BLaER1 treated with 17β-estradiol and CSF1 and Interleukin-3, amounts not matched to agents 10 nM and 100 nM (cell line): ENCODE results near the gene SLC11A2.
"Not testable (repeated sequence)": the region's sequence is repeated elsewhere in the genome, so short reads cannot be mapped to it uniquely, and the experiment has no call there.

ENCODE experiments used
- H3K27ac ChIP-seq, 11 experiments: shearing (Covaris generic); formaldehyde crosslinking; 2 replicates each; pipeline ENCODE4 v1.8.1; 2022
- H3K27me3 ChIP-seq, 11 experiments: shearing (Covaris generic); formaldehyde crosslinking; 2 replicates each; pipeline ENCODE4 v1.8.1; 2022
- H3K36me3 ChIP-seq, 11 experiments: shearing (Covaris generic); formaldehyde crosslinking; 2 replicates each; pipeline ENCODE4 v1.8.1; 2022
- H3K4me1 ChIP-seq, 10 experiments: shearing (Covaris generic); formaldehyde crosslinking; 2 replicates each; pipeline ENCODE4 v1.8.1; 2022
- H3K4me2 ChIP-seq, 11 experiments: shearing (Covaris generic); formaldehyde crosslinking; 2 replicates each; pipeline ENCODE4 v1.8.1; 2022
- H3K4me3 ChIP-seq, 10 experiments: shearing (Covaris generic); formaldehyde crosslinking; 2 replicates each; pipeline ENCODE4 v1.8.1; 2022
- H3K9ac ChIP-seq, 11 experiments: shearing (Covaris generic); formaldehyde crosslinking; 2 replicates each; pipeline ENCODE4 v1.8.1; 2022
- H3K9me3 ChIP-seq, 11 experiments: shearing (Covaris generic); formaldehyde crosslinking; replicated peaks in 1 of 11; 2 replicates each; pipeline ENCODE4 v1.8.1; 2022
- H4K20me1 ChIP-seq, 11 experiments: shearing (Covaris generic); formaldehyde crosslinking; 2 replicates each; pipeline ENCODE4 v1.8.1; 2022
- Cebpa-rat ChIP-seq, 11 experiments: shearing (Covaris generic); IDR thresholded peaks; 2 replicates each; pipeline ENCODE4 v1.8.1; 2022

Gene SLC11A2

DNA sequence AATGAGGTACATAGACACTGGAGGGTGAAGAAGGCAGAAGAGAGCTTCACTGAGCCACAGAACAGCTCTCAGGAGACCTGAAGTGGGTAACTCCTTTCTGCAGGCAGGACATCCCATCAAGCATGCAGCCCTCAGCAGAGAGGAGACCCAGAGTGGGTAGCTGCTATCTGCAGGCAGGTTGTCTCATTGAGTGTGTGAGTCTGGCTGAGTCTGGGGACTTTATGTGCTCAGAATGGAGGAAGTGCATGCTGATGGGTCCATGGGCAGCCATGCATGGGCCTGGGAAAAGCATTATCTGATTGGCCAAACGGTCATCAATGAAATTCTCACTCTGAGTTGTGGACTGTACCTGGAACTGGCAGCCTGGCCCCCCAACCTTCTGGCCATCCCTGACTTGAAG, 88.5 kb downstream of the SLC11A2 start:
- Histone ChIP-seq H3K9me3 (peaks cover 25 to 37% (median 33%) of the 10 kb centered on the region in 11 experiments), H3K9ac (no peak overlapping the region), H4K20me1 (no peaks in the 10 kb centered on the region; a peak in 1 of 22 replicates), H3K27me3 (no peaks in the 10 kb centered on the region), H3K4me1 (peaks cover 12 to 47% (median 28%) of the 10 kb centered on the region in 10 experiments), H3K27ac (no peak overlapping the region), H3K4me3 (peak overlapping the region in 1 of 10 experiments; percentile 7; a peak in 2 of 20 replicates), H3K36me3 (peaks cover 8 to 25% (median 14%) of the 10 kb centered on the region in 11 experiments; a peak in 19 of 22 replicates), H3K4me2 (no peak overlapping the region)
- TF ChIP-seq Cebpa-rat (IDR thresholded peaks at IDR 0.05): no peak

- Histone ChIP-seq H3K27ac (no peak overlapping the region), H3K9me3 (peaks cover 25 to 37% (median 33%) of the 10 kb centered on the region in 11 experiments), H3K27me3 (no peaks in the 10 kb centered on the region), H3K4me1 (peaks cover 6 to 43% (median 24%) of the 10 kb centered on the region in 10 experiments), H3K4me3 (peak overlapping the region in 1 of 10 experiments; percentile 7; a peak in 1 of 20 replicates), H3K9ac (no peak overlapping the region), H3K36me3 (peaks cover 9 to 25% (median 14%) of the 10 kb centered on the region in 11 experiments; a peak in 19 of 22 replicates), H3K4me2 (no peak overlapping the region), H4K20me1 (no peaks in the 10 kb centered on the region; a peak in 1 of 22 replicates)
- no peak for TF ChIP-seq Cebpa-rat (IDR thresholded peaks at IDR 0.05)
Observed at GRCh38 chr12:50936821-50937530, 89.2 kb downstream of the SLC11A2 start.

- no peak for TF ChIP-seq Cebpa-rat (IDR thresholded peaks at IDR 0.05)
- peak overlapping the region in 2 of 11 experiments; percentile 16 to 18; a peak in 2 of 22 replicates for H3K9ac ChIP-seq
- no peaks in the 10 kb centered on the region for H3K27me3 ChIP-seq
- peaks cover 25 to 37% (median 33%) of the 10 kb centered on the region in 11 experiments for H3K9me3 ChIP-seq
- H4K20me1 ChIP-seq: no peaks in the 10 kb centered on the region; a peak in 1 of 22 replicates
- H3K4me3 ChIP-seq: no peak overlapping the region
- peak overlapping the region in 6 of 11 experiments; percentile 12 to 66 (median 33); a peak in 10 of 22 replicates for H3K27ac ChIP-seq
- H3K36me3 ChIP-seq: peaks cover 10 to 36% (median 25%) of the 10 kb centered on the region in 11 experiments; a peak in 20 of 22 replicates
- peak overlapping the region in 7 of 11 experiments; percentile 4 to 75 (median 63); a peak in 10 of 22 replicates for H3K4me2 ChIP-seq
- H3K4me1 ChIP-seq: peaks cover 0 to 39% (median 17%) of the 10 kb centered on the region in 10 experiments; a peak in 10 of 20 replicates
Observed at GRCh38 chr12:50934981-50935807, 91.0 kb downstream of the SLC11A2 start.

GRCh38 chr12:50934371-50934851, 91.8 kb downstream of the SLC11A2 start:
- Histone ChIP-seq H3K9me3 (peaks cover 25 to 36% (median 32%) of the 10 kb centered on the region in 11 experiments), H3K4me3 (no peak overlapping the region), H4K20me1 (no peaks in the 10 kb centered on the region; a peak in 1 of 22 replicates), H3K36me3 (peaks cover 10 to 40% (median 28%) of the 10 kb centered on the region in 11 experiments; a peak in 20 of 22 replicates), H3K4me1 (peaks cover 0 to 39% (median 17%) of the 10 kb centered on the region in 10 experiments; a peak in 10 of 20 replicates), H3K9ac (no peak overlapping the region; a peak in 1 of 22 replicates), H3K27ac (peak overlapping the region in 6 of 11 experiments; percentile 12 to 66 (median 33); a peak in 9 of 22 replicates), H3K27me3 (no peaks in the 10 kb centered on the region), H3K4me2 (peak overlapping the region in 7 of 11 experiments; percentile 4 to 75 (median 63); a peak in 11 of 22 replicates)
- no peak for TF ChIP-seq Cebpa-rat (IDR thresholded peaks at IDR 0.05)

- no peaks in the 10 kb centered on the region for H3K27me3 ChIP-seq
- H3K4me2 ChIP-seq: peak overlapping the region in 4 of 11 experiments; percentile 63 to 75 (median 70); a peak in 7 of 22 replicates
- peaks cover 5 to 47% (median 23%) of the 10 kb centered on the region in 10 experiments; a peak in 19 of 20 replicates for H3K4me1 ChIP-seq
- no peak overlapping the region for H3K9ac ChIP-seq
- peaks cover 0 to 6% (median 0%) of the 10 kb centered on the region in 11 experiments; a peak in 1 of 22 replicates for H4K20me1 ChIP-seq
- H3K9me3 ChIP-seq: peaks cover 18 to 31% (median 25%) of the 10 kb centered on the region in 11 experiments
- peak overlapping the region in 1 of 11 experiments; percentile 66; a peak in 1 of 22 replicates for H3K27ac ChIP-seq
- peaks cover 10 to 35% (median 28%) of the 10 kb centered on the region in 11 experiments; a peak in 20 of 22 replicates for H3K36me3 ChIP-seq
- TF ChIP-seq Cebpa-rat (IDR thresholded peaks at IDR 0.05): no peak
- H3K4me3 ChIP-seq: no peak overlapping the region
Observed at GRCh38 chr12:50933459-50934124, 92.6 kb downstream of the SLC11A2 start.

GRCh38 chr12:50932787-50933280, 93.3 kb downstream of the SLC11A2 start:
- Histone ChIP-seq H3K9me3 (peaks cover 10 to 24% (median 17%) of the 10 kb centered on the region in 11 experiments), H3K4me2 (peak overlapping the region in 4 of 11 experiments; percentile 16 to 26 (median 23); a peak in 5 of 22 replicates), H3K27me3 (no peaks in the 10 kb centered on the region), H3K4me1 (peaks cover 12 to 54% (median 31%) of the 10 kb centered on the region in 10 experiments), H4K20me1 (peaks cover 0 to 8% (median 0%) of the 10 kb centered on the region in 11 experiments; a peak in 1 of 22 replicates), H3K27ac (no peak overlapping the region), H3K36me3 (peaks cover 10 to 31% (median 26%) of the 10 kb centered on the region in 11 experiments; a peak in 20 of 22 replicates), H3K4me3 (no peak overlapping the region), H3K9ac (no peak overlapping the region)
- no peak for TF ChIP-seq Cebpa-rat (IDR thresholded peaks at IDR 0.05)

DNA sequence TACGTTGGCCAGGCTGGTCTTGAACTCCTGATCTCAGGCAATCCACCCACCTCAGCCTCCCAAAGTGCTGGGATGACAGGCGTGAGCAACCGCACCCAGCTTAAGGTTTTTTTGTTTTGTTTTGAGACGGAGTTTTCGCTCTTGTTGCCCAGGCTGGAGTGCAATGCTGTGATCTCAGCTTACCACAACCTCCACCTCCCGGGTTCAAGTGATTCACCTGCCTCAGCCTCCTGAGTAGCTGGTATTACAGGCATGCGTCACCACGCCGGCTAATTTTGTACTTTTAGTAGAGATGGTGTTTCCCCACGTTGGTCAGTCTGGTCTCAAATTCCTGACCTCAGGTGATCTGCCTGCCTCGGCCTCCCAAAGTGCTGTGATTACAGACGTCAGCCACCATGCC, 95.7 kb downstream of the SLC11A2 start:
- not testable (repeated sequence) for H3K4me3 ChIP-seq, H3K9me3 ChIP-seq, H3K4me2 ChIP-seq, H4K20me1 ChIP-seq, H3K27me3 ChIP-seq, H3K27ac ChIP-seq, H3K9ac ChIP-seq
- Histone ChIP-seq H3K36me3 (peaks cover 0 to 22% (median 16%) of the 10 kb centered on the region in 11 experiments; a peak in 15 of 22 replicates), H3K4me1 (peaks cover 36 to 71% (median 53%) of the 10 kb centered on the region in 10 experiments)

DNA sequence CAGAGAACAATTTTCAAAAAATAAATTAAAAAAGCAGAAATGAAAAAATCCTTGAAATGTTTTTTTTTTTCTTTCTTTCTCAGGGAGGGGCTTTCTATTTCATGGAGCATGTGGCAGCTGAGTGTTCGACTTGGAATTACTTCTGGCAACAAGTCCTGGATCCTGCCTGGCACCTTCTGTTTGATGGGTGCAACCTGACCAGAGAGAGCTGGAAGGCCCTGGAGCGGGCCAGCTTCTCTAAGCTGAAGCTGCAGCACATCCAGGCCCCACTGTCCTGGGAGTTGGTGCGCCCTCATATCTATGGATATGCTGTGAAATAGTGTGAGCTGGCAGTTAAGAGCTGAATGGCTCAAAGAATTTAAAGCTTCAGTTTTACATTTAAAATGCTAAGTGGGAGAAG, 96.4 kb downstream of the SLC11A2 start:
- H3K4me1 ChIP-seq: peaks cover 42 to 70% (median 56%) of the 10 kb centered on the region in 10 experiments
- no peaks in the 10 kb centered on the region for H3K27me3 ChIP-seq
- no peak overlapping the region for H3K9ac ChIP-seq
- H3K36me3 ChIP-seq: peaks cover 0 to 22% (median 16%) of the 10 kb centered on the region in 11 experiments; a peak in 15 of 22 replicates
- no peak for TF ChIP-seq Cebpa-rat (IDR thresholded peaks at IDR 0.05)
- H3K27ac ChIP-seq: no peak overlapping the region
- no peaks in the 10 kb centered on the region for H3K9me3 ChIP-seq
- peaks cover 0 to 8% (median 0%) of the 10 kb centered on the region in 11 experiments; a peak in 1 of 22 replicates for H4K20me1 ChIP-seq
- no peak overlapping the region; a peak in 1 of 22 replicates for H3K4me2 ChIP-seq
- H3K4me3 ChIP-seq: no peak overlapping the region
